Nephron (organoid): Measurements from ENCODE around the gene HHIPL1.
A peak's percentile ranks its signal among the peaks of the same experiment; 100 is the strongest.

ENCODE experiments used
- H3K27ac Mint-ChIP-seq, 3 experiments: 2 replicates each; pipeline ENCODE4 v1.8.0; 2020; ENCODE audit warnings: mixed read lengths in 3 of 3, mild to moderate bottlenecking in 2 of 3, moderate library complexity in 1 of 3
- H3K27me3 Mint-ChIP-seq: 2 replicates; pipeline ENCODE4 v1.8.0; 2021; ENCODE audit warnings: low read depth, mild to moderate bottlenecking, moderate library complexity, mixed read lengths
- H3K36me3 Mint-ChIP-seq: 2 replicates; pipeline ENCODE4 v1.8.0; 2020; ENCODE audit warnings: low read depth, mixed read lengths
- H3K4me1 Mint-ChIP-seq: 2 replicates; pipeline ENCODE4 v1.8.0; 2020; ENCODE audit warnings: mixed read lengths
- H3K4me3 Mint-ChIP-seq, 3 experiments: 2 replicates each; pipeline ENCODE4 v1.8.0; 2020; ENCODE audit warnings: mild to moderate bottlenecking in 3 of 3, mixed read lengths in 3 of 3, moderate library complexity in 2 of 3
- H3K9me3 Mint-ChIP-seq: 2 replicates; pipeline ENCODE4 v1.8.0; 2020; ENCODE audit warnings: mixed read lengths
- CTCF ChIP-seq, 3 experiments: fragments of 200-600 bp; sonication (generic); IDR thresholded peaks; one replicate each; pipeline ENCODE4 v1.5.0; 2021; ENCODE audit warnings: antibody characterized with exemption in 3 of 3; ENCODE audit not compliant: unreplicated experiment in 3 of 3

The HHIPL1 gene

GRCh38 chr14:99624024-99624423 lies 20.9 kb upstream of the HHIPL1 start:
- no peak overlapping the region for H3K4me3 Mint-ChIP-seq
- H3K27me3 Mint-ChIP-seq: peaks cover 10% of the 10 kb centered on the region
- no peak overlapping the region for H3K27ac Mint-ChIP-seq
- no peaks in the 10 kb centered on the region for H3K9me3 Mint-ChIP-seq
- no peaks in the 10 kb centered on the region for H3K36me3 Mint-ChIP-seq
- peaks cover 7% of the 10 kb centered on the region for H3K4me1 Mint-ChIP-seq
- no peak for TF ChIP-seq CTCF (IDR thresholded peaks at IDR 0.05; ENCODE audit: unreplicated experiment in 3 of 3)

GRCh38 chr14:99624971-99625370 lies 20.0 kb upstream of the HHIPL1 start:
- Mint-ChIP-seq H3K27ac (no peak overlapping the region), H3K36me3 (no peaks in the 10 kb centered on the region), H3K9me3 (no peaks in the 10 kb centered on the region), H3K4me1 (peaks cover 9% of the 10 kb centered on the region), H3K27me3 (peaks cover 10% of the 10 kb centered on the region), H3K4me3 (no peak overlapping the region)
- TF ChIP-seq CTCF (IDR thresholded peaks at IDR 0.05; ENCODE audit: unreplicated experiment in 3 of 3): no peak

GRCh38 chr14:99625476-99625875 lies 19.5 kb upstream of the HHIPL1 start:
- no peak overlapping the region for H3K4me3 Mint-ChIP-seq

GRCh38 chr14:99626041-99626648 lies 18.8 kb upstream of the HHIPL1 start:
- Mint-ChIP-seq H3K36me3 (no peaks in the 10 kb centered on the region), H3K27ac (peak overlapping the region in 2 of 3 experiments; percentile 9 to 18), H3K27me3 (peaks cover 16% of the 10 kb centered on the region), H3K4me3 (no peak overlapping the region), H3K9me3 (no peaks in the 10 kb centered on the region), H3K4me1 (peaks cover 9% of the 10 kb centered on the region)
- no peak for TF ChIP-seq CTCF (IDR thresholded peaks at IDR 0.05; ENCODE audit: unreplicated experiment in 3 of 3)

More at GRCh38 chr14:99625476-99625875, 19.5 kb upstream of the HHIPL1 start:
- no peak overlapping the region for H3K27ac Mint-ChIP-seq
- H3K27me3 Mint-ChIP-seq: peaks cover 10% of the 10 kb centered on the region
- H3K4me1 Mint-ChIP-seq: peaks cover 9% of the 10 kb centered on the region
- no peaks in the 10 kb centered on the region for H3K36me3 Mint-ChIP-seq
- H3K9me3 Mint-ChIP-seq: no peaks in the 10 kb centered on the region
- TF ChIP-seq CTCF (IDR thresholded peaks at IDR 0.05; ENCODE audit: unreplicated experiment in 3 of 3): no peak

- H3K36me3 Mint-ChIP-seq: no peaks in the 10 kb centered on the region
- no peaks in the 10 kb centered on the region for H3K9me3 Mint-ChIP-seq
- no peak for TF ChIP-seq CTCF (IDR thresholded peaks at IDR 0.05; ENCODE audit: unreplicated experiment in 3 of 3)
- H3K27me3 Mint-ChIP-seq: peaks cover 19% of the 10 kb centered on the region
- peaks cover 9% of the 10 kb centered on the region for H3K4me1 Mint-ChIP-seq
- H3K27ac Mint-ChIP-seq: no peak overlapping the region
- H3K4me3 Mint-ChIP-seq: no peak overlapping the region
Observed at GRCh38 chr14:99627100-99627499, 17.8 kb upstream of the HHIPL1 start.
